ENCODE results near the gene PRPF18.

GRCh38 chr10:13597909-13598308 is 11.1 kb downstream of the PRPF18 start:
- TF ChIP-seq, protein P1, sequence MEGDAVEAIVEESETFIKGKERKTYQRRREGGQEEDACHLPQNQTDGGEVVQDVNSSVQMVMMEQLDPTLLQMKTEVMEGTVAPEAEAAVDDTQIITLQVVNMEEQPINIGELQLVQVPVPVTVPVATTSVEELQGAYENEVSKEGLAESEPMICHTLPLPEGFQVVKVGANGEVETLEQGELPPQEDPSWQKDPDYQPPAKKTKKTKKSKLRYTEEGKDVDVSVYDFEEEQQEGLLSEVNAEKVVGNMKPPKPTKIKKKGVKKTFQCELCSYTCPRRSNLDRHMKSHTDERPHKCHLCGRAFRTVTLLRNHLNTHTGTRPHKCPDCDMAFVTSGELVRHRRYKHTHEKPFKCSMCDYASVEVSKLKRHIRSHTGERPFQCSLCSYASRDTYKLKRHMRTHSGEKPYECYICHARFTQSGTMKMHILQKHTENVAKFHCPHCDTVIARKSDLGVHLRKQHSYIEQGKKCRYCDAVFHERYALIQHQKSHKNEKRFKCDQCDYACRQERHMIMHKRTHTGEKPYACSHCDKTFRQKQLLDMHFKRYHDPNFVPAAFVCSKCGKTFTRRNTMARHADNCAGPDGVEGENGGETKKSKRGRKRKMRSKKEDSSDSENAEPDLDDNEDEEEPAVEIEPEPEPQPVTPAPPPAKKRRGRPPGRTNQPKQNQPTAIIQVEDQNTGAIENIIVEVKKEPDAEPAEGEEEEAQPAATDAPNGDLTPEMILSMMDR (IDR thresholded peaks at IDR 0.05; ENCODE audit: poor library complexity) = no peak
- no peak for TF ChIP-seq EZH2 (IDR thresholded peaks at IDR 0.05; ENCODE audit: borderline replicate concordance)

Data from hepatocyte (in vitro differentiated cells).